Activated naive CD8-positive, alpha-beta T cell (primary cell): ENCODE measurements around the gene ZC3H8.

Experiments used
- H3K27ac Mint-ChIP-seq: one replicate; pipeline ENCODE4 v1.8.0; 2021; ENCODE audit warnings: mixed read lengths
- H3K27me3 Mint-ChIP-seq: one replicate; pipeline ENCODE4 v1.8.0; 2021; ENCODE audit warnings: mixed read lengths
- H3K36me3 Mint-ChIP-seq: one replicate; pipeline ENCODE4 v1.8.0; 2021; ENCODE audit warnings: mixed read lengths
- H3K4me1 Mint-ChIP-seq: one replicate; pipeline ENCODE4 v1.8.0; 2021; ENCODE audit warnings: low read depth, mixed read lengths
- H3K4me3 Mint-ChIP-seq: one replicate; pipeline ENCODE4 v1.8.0; 2021; ENCODE audit warnings: mild to moderate bottlenecking, mixed read lengths
- H3K9me3 Mint-ChIP-seq: one replicate; pipeline ENCODE4 v1.8.0; 2021; ENCODE audit warnings: low read depth, mixed read lengths

The ZC3H8 gene

DNA sequence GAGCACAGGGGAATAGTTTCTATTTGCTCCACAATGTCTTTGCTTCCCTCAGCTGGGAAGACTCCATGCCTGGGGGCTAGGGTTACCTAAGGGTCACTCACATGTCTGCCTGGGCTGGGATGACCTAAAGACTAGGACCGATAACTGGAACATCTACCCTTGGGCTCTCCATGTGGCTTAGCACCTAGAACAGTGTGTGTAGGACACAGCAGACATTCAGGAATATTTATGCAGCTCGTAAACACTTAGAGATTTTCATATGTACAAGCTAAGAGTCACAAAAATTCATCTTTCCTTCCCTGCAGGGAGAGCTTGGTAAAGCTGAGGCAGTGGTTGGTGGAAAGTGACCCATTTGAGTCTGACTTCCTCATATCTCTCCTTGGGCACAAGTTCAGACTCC is 60.8 kb downstream of the ZC3H8 start:
- no peaks in the 10 kb centered on the region for H3K27me3 Mint-ChIP-seq
- H3K36me3 Mint-ChIP-seq: peaks cover 6% of the 10 kb centered on the region
- H3K27ac Mint-ChIP-seq: no peak overlapping the region
- H3K4me3 Mint-ChIP-seq: no peak overlapping the region
- no peaks in the 10 kb centered on the region for H3K9me3 Mint-ChIP-seq
- peaks cover 48% of the 10 kb centered on the region for H3K4me1 Mint-ChIP-seq

DNA sequence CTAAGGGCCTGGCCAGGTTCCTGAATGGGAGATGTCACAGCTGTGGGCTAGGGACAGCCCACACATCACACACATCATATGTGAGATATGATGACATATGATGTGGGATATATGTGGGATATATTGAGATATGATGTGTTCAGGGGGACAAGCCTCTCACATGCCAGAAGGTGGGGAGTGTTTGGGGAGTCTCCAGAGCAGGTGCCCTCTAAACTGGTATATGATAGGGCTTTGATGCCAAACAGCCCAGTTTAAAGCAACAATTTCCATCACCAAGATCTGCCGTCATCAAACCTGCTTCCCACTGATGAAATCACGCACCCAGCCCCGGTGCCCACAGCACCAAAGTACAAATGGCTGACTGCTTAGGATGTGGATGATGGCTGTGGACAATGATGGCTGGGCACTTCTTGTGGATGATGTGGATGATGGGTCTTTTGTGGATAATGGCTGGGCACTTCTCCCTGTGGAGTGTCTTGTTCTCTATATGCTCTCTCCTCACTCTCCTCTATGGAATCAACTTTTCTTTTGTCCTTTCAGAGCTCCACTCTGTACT is 65.8 kb downstream of the ZC3H8 start:
- peak overlapping the region; percentile 100 for H3K27ac Mint-ChIP-seq
- H3K36me3 Mint-ChIP-seq: peaks cover 4% of the 10 kb centered on the region
- no peaks in the 10 kb centered on the region for H3K27me3 Mint-ChIP-seq
- H3K4me1 Mint-ChIP-seq: peaks cover 66% of the 10 kb centered on the region
- H3K9me3 Mint-ChIP-seq: no peaks in the 10 kb centered on the region
- H3K4me3 Mint-ChIP-seq: peak overlapping the region; percentile 71

DNA sequence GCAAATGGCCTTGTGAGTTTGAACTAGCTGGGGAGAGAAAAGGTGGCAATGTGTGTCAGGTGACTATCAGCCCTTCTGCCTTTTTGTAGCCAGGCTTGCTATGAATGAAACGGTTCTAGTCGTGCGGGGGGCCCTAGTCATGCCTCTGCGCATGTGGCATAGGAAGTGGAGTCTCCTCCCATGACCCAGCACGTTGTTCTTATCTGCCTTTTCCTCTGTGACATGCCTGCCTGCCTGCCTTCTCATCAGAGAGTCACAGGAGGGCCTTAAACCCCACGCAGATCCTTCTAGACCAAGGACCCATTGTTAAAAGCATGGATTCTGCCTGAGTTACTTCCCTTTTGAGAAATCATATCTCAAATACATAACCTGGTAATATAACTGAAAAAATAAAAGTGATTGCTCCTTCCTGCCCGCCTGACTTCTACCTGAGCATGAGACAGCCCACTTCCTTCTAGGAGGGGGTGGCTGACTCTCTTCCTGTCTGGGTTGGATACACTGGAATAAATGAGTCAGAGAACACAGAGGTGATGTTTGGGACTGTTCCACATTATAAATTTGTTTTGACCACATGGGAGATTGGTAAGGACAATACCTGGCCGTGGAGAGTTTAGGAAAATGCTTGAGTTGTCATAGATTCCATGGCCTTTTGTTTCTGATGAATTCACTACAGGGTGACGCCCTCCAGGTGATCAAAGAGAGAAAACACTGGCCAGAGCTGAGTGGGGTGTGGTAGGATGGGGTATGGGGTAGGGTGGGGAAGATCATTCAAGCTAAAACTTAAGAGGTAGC is 66.8 kb downstream of the ZC3H8 start:
- Mint-ChIP-seq H3K27me3 (no peaks in the 10 kb centered on the region), H3K4me3 (peak overlapping the region; percentile 71), H3K27ac (peak overlapping the region; percentile 100), H3K36me3 (peaks cover 2% of the 10 kb centered on the region), H3K4me1 (peaks cover 72% of the 10 kb centered on the region), H3K9me3 (no peaks in the 10 kb centered on the region)

DNA sequence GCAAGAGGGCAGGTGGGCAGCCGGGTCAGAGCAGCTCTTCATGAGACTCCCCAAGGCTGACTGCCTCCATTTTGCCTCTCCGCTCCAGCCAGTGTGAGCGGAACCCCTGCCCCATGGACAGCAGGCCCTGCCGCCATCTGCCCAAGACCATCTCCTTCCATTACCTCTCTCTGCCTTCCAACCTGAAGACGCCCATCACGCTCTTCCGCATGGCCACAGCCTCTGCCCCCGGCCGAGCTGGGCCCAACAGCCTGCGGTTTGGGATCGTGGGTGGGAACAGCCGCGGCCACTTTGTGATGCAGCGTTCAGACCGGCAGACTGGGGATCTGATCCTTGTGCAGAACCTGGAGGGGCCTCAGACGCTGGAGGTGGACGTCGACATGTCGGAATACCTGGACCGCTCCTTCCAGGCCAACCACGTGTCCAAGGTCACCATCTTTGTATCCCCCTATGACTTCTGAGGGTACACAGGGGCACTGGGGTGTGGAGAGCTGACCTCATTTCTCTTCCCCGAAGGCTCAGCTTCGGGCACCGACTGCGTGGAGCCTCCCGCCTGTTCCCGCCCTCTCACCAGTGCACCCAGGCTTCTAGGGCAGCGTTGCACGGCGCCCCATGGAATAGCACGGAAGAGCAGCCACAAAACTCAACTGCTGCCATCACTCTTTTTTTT is 67.7 kb downstream of the ZC3H8 start:
- Mint-ChIP-seq H3K4me3 (peak overlapping the region; percentile 71), H3K27me3 (no peaks in the 10 kb centered on the region), H3K9me3 (no peaks in the 10 kb centered on the region), H3K36me3 (no peaks in the 10 kb centered on the region), H3K27ac (peak overlapping the region; percentile 100), H3K4me1 (peaks cover 79% of the 10 kb centered on the region)

DNA sequence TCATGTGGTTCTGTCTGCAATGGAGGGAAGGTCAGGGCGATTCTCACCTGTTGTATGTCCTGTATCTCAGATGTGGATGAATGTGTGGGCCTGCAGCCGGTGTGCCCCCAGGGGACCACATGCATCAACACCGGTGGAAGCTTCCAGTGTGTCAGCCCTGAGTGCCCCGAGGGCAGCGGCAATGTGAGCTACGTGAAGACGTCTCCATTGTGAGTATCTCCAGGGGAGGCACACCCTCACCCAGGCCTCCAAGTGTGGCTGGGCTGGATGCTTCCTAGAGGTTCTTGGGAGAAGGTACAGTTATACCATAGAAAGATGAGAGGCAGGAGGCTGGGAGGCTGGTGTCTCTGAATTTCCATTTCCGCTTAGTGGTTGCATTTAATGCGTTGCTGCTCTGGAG is 69.7 kb downstream of the ZC3H8 start:
- Mint-ChIP-seq H3K27ac (peak overlapping the region; percentile 100), H3K4me1 (peaks cover 74% of the 10 kb centered on the region), H3K36me3 (peaks cover 2% of the 10 kb centered on the region), H3K4me3 (no peak overlapping the region), H3K9me3 (no peaks in the 10 kb centered on the region), H3K27me3 (no peaks in the 10 kb centered on the region)

DNA sequence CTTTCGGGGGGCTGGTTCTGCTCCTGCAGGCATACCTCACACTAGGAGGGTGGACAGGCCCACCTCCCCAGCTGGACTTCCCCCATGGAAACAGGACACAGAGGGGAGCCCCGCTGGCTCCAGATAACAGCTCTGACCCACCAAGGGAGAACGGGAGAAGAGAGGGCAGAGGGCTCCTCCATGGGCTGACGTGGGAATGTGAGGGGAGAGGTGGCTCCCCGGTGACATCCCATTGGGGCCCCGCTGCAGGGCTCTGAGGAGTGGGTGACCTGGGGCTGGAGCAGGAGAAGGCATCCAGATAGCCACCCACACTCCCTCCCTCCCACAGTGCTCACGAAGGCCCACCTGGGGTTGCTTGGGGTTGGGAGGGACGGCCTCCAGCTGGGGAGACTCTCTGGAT is 70.7 kb downstream of the ZC3H8 start:
- H3K36me3 Mint-ChIP-seq: peaks cover 2% of the 10 kb centered on the region
- H3K4me1 Mint-ChIP-seq: peaks cover 63% of the 10 kb centered on the region
- H3K27ac Mint-ChIP-seq: no peak overlapping the region
- no peaks in the 10 kb centered on the region for H3K27me3 Mint-ChIP-seq
- no peak overlapping the region for H3K4me3 Mint-ChIP-seq
- H3K9me3 Mint-ChIP-seq: no peaks in the 10 kb centered on the region

DNA sequence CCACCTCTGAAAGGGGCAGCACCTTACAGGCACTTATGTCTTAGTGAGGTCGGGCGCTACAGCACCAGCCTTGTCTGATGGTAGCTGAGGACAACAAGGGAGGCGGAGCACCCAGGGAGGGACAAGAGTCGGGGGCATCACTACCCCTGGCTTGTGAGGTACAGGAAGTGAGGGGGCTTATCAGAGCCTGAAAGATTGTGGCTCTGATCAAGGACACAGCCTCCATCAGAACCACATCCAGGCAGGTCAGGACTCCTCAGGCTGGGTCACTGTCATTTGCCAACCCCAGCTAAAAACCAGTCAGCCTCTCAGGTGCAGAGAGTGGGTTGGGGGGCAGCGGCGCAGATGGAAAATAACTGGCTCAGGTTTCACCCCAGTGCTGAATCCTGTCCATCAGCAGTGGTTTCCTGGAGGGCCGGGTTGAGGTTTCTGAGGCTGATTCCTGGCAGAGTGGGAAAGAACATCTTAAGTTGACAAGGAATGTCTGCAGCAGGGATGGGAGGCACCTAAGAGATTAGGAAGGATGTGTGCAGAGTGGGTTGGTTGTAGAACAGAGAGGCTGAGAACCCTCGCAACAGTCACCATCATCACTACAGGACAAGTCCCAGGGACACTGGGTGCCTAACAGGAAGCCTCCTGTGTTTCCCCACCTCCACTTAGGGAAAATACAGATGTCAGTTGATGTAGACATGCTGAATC is 71.4 kb downstream of the ZC3H8 start:
- H3K27me3 Mint-ChIP-seq: no peaks in the 10 kb centered on the region
- H3K27ac Mint-ChIP-seq: peak overlapping the region; percentile 75
- no peaks in the 10 kb centered on the region for H3K9me3 Mint-ChIP-seq
- H3K4me3 Mint-ChIP-seq: peak overlapping the region; percentile 77
- H3K36me3 Mint-ChIP-seq: peaks cover 5% of the 10 kb centered on the region
- peaks cover 57% of the 10 kb centered on the region for H3K4me1 Mint-ChIP-seq

DNA sequence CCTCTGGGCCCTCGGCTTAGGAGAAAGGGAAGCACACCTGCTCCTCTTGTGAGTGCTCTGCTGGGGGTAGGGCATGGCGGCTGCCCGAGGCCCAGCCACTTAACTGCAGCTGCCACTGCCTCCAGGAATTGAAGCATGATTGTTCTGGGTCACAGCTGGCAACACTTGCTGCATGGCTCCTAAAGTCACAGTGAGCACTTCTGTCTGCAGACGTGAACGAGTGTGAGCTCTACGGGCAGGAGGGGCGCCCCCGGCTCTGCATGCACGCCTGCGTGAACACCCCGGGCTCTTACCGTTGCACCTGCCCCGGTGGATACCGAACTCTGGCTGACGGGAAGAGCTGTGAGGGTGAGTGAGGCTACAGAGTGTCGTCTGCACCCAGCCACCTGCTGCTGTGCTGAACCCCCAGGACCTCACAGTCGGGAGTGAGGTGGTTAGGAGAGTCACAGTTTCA is 72.2 kb downstream of the ZC3H8 start:
- Mint-ChIP-seq H3K4me3 (peak overlapping the region; percentile 77), H3K36me3 (peaks cover 5% of the 10 kb centered on the region), H3K27ac (peak overlapping the region; percentile 75)

DNA sequence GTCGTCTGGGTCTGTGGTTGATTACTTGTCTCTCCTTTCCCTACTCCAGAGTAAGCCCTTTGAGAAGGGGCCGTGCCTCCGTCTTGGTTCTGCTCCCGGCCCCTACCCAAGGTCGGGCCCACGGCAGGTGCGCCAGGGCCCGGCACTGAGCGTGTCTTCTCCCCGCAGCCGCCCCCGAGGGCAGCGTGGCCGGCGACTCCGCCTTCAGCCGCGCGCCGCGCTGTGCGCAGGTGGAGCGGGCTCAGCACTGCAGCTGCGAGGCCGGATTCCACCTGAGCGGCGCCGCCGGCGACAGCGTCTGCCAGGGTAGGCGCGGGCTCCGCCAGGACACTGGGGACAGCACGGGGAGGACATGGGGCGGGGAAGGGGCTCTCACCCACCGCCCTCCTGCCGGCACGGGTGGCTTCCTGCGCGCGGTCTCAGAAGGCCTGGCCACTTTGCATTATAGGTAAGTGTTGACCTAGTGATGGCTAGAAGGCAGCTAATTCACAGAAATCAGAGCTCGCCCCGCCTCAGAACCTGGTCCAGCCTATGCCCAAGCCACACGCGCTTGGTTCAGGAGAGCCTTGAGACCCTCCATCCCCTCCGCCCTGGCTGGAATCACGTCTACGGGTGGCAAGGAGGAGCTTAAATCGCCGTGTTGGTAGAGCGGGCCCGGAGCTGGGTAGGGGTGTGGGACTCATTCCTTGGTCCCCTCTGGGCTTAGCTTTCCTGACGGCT is 73.1 kb downstream of the ZC3H8 start:
- Mint-ChIP-seq H3K4me1 (peaks cover 41% of the 10 kb centered on the region), H3K27ac (peak overlapping the region; percentile 75), H3K27me3 (no peaks in the 10 kb centered on the region), H3K36me3 (peaks cover 5% of the 10 kb centered on the region), H3K4me3 (peak overlapping the region; percentile 77), H3K9me3 (no peaks in the 10 kb centered on the region)

More for the DNA sequence above, 72.2 kb downstream of the ZC3H8 start:
- Mint-ChIP-seq H3K9me3 (no peaks in the 10 kb centered on the region), H3K4me1 (peaks cover 48% of the 10 kb centered on the region), H3K27me3 (no peaks in the 10 kb centered on the region)

DNA sequence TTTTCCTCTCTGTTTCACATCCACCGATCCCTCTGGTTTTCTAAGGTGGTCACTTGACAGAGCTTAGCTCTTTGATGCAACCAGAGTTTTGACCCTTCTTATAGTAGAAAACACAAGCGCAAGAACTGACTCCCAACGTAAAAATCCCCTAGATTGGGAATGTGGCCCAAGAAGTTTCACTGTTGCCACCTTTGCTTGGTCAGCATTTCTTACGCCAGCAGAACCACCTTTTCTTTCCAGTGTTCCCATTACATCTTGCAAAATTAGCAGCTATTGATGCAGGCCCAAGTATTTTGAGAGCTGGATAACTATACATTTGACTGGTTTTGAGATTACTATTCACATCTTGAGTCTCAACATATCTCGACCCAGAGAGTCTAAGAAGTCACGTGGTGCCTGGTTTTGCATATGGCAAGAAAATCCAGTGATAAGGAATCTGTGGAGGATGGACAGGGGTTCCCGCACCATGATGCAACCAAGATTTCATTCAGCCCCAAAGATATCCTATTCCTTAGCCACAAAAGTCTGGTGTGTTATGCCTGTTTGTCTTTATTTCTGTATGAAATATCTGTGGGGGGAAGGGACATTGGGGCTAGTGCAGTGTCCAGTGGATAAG is 78.8 kb downstream of the ZC3H8 start:
- no peak overlapping the region for H3K27ac Mint-ChIP-seq
- no peaks in the 10 kb centered on the region for H3K9me3 Mint-ChIP-seq
- no peaks in the 10 kb centered on the region for H3K27me3 Mint-ChIP-seq
- no peak overlapping the region for H3K4me3 Mint-ChIP-seq
- H3K36me3 Mint-ChIP-seq: peaks cover 5% of the 10 kb centered on the region
- peaks cover 5% of the 10 kb centered on the region for H3K4me1 Mint-ChIP-seq

DNA sequence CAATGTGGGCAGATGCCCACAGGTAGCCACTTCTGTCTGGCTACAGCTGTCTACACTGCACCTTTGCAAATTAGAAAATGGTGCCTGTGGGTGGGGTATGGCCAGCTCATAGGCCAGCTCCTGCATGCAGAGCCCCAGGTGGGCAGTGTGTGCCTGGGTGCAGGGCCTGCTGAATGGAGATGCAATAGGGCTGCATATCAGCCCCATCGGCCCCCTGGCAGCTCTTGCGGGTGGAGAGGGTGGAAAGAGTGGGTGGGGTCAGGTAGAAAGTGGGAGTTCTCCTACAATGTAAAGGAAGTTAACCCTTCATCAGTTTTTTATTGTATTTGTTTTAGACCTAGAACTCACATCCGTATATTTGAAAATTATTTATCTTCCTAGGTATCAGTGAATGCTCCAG is 79.5 kb downstream of the ZC3H8 start:
- no peak overlapping the region for H3K27ac Mint-ChIP-seq
- no peak overlapping the region for H3K4me3 Mint-ChIP-seq
- H3K9me3 Mint-ChIP-seq: no peaks in the 10 kb centered on the region

DNA sequence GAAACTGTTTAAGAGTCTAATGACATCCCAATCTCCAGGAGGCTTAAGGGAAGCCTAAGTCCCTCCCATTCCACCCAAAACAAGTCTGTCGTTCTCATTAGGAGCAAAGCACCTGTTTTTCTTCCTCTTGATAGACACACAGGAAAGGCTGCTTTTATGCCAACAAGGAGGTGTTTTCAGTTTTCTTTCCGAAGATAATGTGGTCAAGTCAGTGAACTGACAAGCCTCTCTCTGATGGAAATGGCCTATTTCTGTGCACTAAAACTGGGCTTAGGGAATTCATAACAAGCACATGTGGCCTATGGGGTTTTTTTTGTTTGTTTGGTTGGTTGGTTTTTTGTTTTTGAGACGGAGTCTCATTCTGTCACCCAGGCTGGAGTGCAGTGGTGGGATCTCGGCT is 80.5 kb downstream of the ZC3H8 start:
- no peaks in the 10 kb centered on the region for H3K9me3 Mint-ChIP-seq
- H3K27ac Mint-ChIP-seq: no peak overlapping the region
- H3K36me3 Mint-ChIP-seq: peaks cover 3% of the 10 kb centered on the region
- no peak overlapping the region for H3K4me3 Mint-ChIP-seq
- H3K4me1 Mint-ChIP-seq: peaks cover 3% of the 10 kb centered on the region
- no peaks in the 10 kb centered on the region for H3K27me3 Mint-ChIP-seq

More for the DNA sequence above, 79.5 kb downstream of the ZC3H8 start:
- Mint-ChIP-seq H3K36me3 (peaks cover 5% of the 10 kb centered on the region), H3K27me3 (no peaks in the 10 kb centered on the region), H3K4me1 (peaks cover 3% of the 10 kb centered on the region)

DNA sequence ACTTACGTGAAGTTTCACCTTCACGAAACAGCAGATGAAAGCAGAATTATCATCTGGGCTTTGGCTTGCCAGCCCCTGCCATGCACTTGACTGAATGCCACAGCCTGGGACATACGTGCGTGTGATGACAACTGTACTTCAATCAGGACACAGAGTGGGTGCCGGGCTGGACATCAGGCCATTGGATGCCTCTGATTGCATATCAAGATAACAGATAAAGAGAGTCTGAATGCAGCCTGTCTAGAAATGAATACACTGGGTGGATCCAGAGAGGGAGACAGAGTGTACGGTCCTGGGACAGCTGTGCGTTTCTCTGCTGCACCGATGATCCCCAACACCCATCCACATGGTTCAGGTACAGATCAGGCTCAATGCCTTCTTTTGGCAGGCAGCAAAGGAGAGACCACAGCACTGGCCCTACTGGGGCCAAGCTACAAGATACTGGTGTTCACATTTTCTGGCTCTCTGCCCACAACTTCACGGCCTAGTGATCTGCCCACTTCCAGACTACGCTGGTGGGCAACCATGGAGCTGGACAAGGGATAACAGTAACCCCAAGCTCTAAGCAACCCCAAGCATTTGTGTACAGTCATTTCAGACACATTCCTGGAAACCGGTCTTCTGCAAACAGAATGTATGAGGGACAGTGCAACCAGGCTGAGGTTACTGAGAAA is 81.1 kb downstream of the ZC3H8 start:
- no peaks in the 10 kb centered on the region for H3K9me3 Mint-ChIP-seq
- peaks cover 3% of the 10 kb centered on the region for H3K36me3 Mint-ChIP-seq
- H3K4me3 Mint-ChIP-seq: no peak overlapping the region
- H3K4me1 Mint-ChIP-seq: peaks cover 3% of the 10 kb centered on the region
- H3K27ac Mint-ChIP-seq: no peak overlapping the region
- H3K27me3 Mint-ChIP-seq: no peaks in the 10 kb centered on the region

DNA sequence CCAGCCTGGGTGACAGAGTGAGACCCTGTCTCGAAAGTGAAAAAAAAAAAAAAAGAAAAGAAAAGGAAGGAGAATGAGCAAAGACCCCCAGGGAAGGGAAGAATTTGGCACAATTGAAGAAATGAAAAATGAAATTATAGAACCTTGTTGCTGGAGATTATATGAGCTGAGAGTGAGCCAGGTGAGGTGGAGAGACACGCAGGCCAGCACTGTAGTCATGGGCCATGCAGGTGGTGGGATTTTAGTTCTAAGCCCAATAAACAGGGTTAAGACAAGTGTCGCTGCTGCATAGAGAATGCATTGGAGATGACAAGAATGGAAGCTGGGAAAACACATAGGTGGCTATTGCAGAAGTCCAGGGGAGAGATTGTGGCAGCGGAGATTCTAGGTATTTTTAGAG is 84.3 kb downstream of the ZC3H8 start:
- Mint-ChIP-seq H3K4me1 (peaks cover 8% of the 10 kb centered on the region), H3K36me3 (no peaks in the 10 kb centered on the region), H3K4me3 (no peak overlapping the region), H3K9me3 (no peaks in the 10 kb centered on the region), H3K27ac (no peak overlapping the region), H3K27me3 (no peaks in the 10 kb centered on the region)
